Muscle layer of duodenum (tissue), 2 donors: Measurements from ENCODE around the gene ITFG1.
"Not testable (repeated sequence)": the region's sequence is repeated elsewhere in the genome, so short reads cannot be mapped to it uniquely, and the experiment has no call there.

Source experiments
- H3K27ac ChIP-seq: one replicate; pipeline ENCODE4 v1.7.0; 2013; ENCODE audit warnings: mild to moderate bottlenecking, low read length
- H3K27me3 ChIP-seq: one replicate; pipeline ENCODE4 v1.7.0; 2013; ENCODE audit warnings: low read depth, mild to moderate bottlenecking, control low read depth, low read length
- H3K36me3 ChIP-seq, 2 donors: one replicate each; pipeline ENCODE4 v1.7.0; 2013; ENCODE audit warnings: low read length in 2 of 2, control low read depth in 1 of 2, mild to moderate bottlenecking in 1 of 2; ENCODE audit not compliant: insufficient read depth in 2 of 2, control insufficient read depth in 1 of 2
- H3K4me1 ChIP-seq, 2 donors: one replicate each; pipeline ENCODE4 v1.7.0; 2013; ENCODE audit warnings: low read length in 2 of 2, mild to moderate bottlenecking in 2 of 2, control low read depth in 1 of 2, moderate library complexity in 1 of 2; ENCODE audit not compliant: insufficient read depth in 2 of 2, control insufficient read depth in 1 of 2
- H3K4me3 ChIP-seq, 2 donors: one replicate each; pipeline ENCODE4 v1.7.0; 2013; ENCODE audit warnings: low read length in 2 of 2, low read depth in 1 of 2, mild to moderate bottlenecking in 1 of 2
- H3K9me3 ChIP-seq, 2 donors: one replicate each; pipeline ENCODE4 v1.7.0; 2013; ENCODE audit warnings: low read length in 2 of 2, control low read depth in 1 of 2, mild to moderate bottlenecking in 1 of 2; ENCODE audit not compliant: control insufficient read depth in 1 of 2
- donor health status: healthy.

ITFG1 gene

GRCh38 chr16:47449788-47450187 lies 11.1 kb downstream of the ITFG1 start:
- H3K4me3 ChIP-seq: no peak overlapping the region
- H3K4me1 ChIP-seq: peaks cover 4 to 5% of the 10 kb centered on the region in 2 donors
- H3K27ac ChIP-seq: no peak overlapping the region
- H3K36me3 ChIP-seq: peaks cover 44 to 48% of the 10 kb centered on the region in 2 donors
- no peaks in the 10 kb centered on the region for H3K27me3 ChIP-seq
- H3K9me3 ChIP-seq: no peaks in the 10 kb centered on the region

- H3K36me3 ChIP-seq: peaks cover 43 to 44% of the 10 kb centered on the region in 2 donors
- no peak overlapping the region for H3K27ac ChIP-seq
- no peaks in the 10 kb centered on the region for H3K27me3 ChIP-seq
- H3K4me3 ChIP-seq: no peak overlapping the region
- H3K4me1 ChIP-seq: peaks cover 4 to 5% of the 10 kb centered on the region in 2 donors
- no peaks in the 10 kb centered on the region for H3K9me3 ChIP-seq
Measured at GRCh38 chr16:47448830-47449575, 11.9 kb downstream of the ITFG1 start.

- Histone ChIP-seq H3K27ac (no peak overlapping the region), H3K4me3 (no peak overlapping the region), H3K4me1 (peaks cover 4 to 5% of the 10 kb centered on the region in 2 donors), H3K36me3 (peaks cover 23 to 27% of the 10 kb centered on the region in 2 donors), H3K27me3 (no peaks in the 10 kb centered on the region), H3K9me3 (no peaks in the 10 kb centered on the region)
Measured at GRCh38 chr16:47446431-47446830, 14.4 kb downstream of the ITFG1 start.

GRCh38 chr16:47442884-47443283 lies 18.0 kb downstream of the ITFG1 start:
- not testable (repeated sequence) for H3K9me3 ChIP-seq

GRCh38 chr16:47440066-47440465 lies 20.8 kb downstream of the ITFG1 start:
- not testable (repeated sequence) for H3K4me1 ChIP-seq, H3K27ac ChIP-seq, H3K27me3 ChIP-seq, H3K36me3 ChIP-seq, H3K4me3 ChIP-seq, H3K9me3 ChIP-seq

More at GRCh38 chr16:47442884-47443283, 18.0 kb downstream of the ITFG1 start:
- H3K27ac ChIP-seq, H3K27me3 ChIP-seq, H3K4me3 ChIP-seq, H3K4me1 ChIP-seq: not testable (repeated sequence)
- H3K36me3 ChIP-seq: peaks cover 7 to 13% of the 10 kb centered on the region in 2 donors

- H3K4me3 ChIP-seq, H3K36me3 ChIP-seq, H3K27me3 ChIP-seq, H3K4me1 ChIP-seq, H3K9me3 ChIP-seq, H3K27ac ChIP-seq: not testable (repeated sequence)
Measured at GRCh38 chr16:47434274-47434673, 26.6 kb downstream of the ITFG1 start.

GRCh38 chr16:47431960-47432359 lies 28.9 kb downstream of the ITFG1 start:
- Histone ChIP-seq H3K4me3 (no peak overlapping the region), H3K36me3 (peaks cover 7 to 8% of the 10 kb centered on the region in 2 donors), H3K9me3 (no peaks in the 10 kb centered on the region), H3K4me1 (no peaks in the 10 kb centered on the region), H3K27ac (no peak overlapping the region), H3K27me3 (no peaks in the 10 kb centered on the region)

- Histone ChIP-seq H3K27ac (no peak overlapping the region), H3K4me1 (no peaks in the 10 kb centered on the region), H3K4me3 (no peak overlapping the region), H3K36me3 (peaks cover 7 to 19% of the 10 kb centered on the region in 2 donors), H3K9me3 (no peaks in the 10 kb centered on the region), H3K27me3 (no peaks in the 10 kb centered on the region)
Measured at GRCh38 chr16:47426806-47427205, 34.1 kb downstream of the ITFG1 start.

- no peak overlapping the region for H3K4me3 ChIP-seq
- H3K4me1 ChIP-seq: no peaks in the 10 kb centered on the region
- H3K9me3 ChIP-seq: no peaks in the 10 kb centered on the region
- peaks cover 7 to 23% of the 10 kb centered on the region in 2 donors for H3K36me3 ChIP-seq
- H3K27ac ChIP-seq: no peak overlapping the region
- H3K27me3 ChIP-seq: no peaks in the 10 kb centered on the region
Measured at GRCh38 chr16:47424846-47425245, 36.0 kb downstream of the ITFG1 start.

- H3K36me3 ChIP-seq: peaks cover 4 to 6% of the 10 kb centered on the region in 2 donors
- no peaks in the 10 kb centered on the region for H3K9me3 ChIP-seq
- no peaks in the 10 kb centered on the region for H3K4me1 ChIP-seq
- H3K27ac ChIP-seq: no peak overlapping the region
- H3K4me3 ChIP-seq: no peak overlapping the region
- H3K27me3 ChIP-seq: no peaks in the 10 kb centered on the region
Measured at GRCh38 chr16:47416869-47417268, 44.0 kb downstream of the ITFG1 start.

- H3K4me3 ChIP-seq: no peak overlapping the region
- no peaks in the 10 kb centered on the region for H3K4me1 ChIP-seq
- H3K27ac ChIP-seq: no peak overlapping the region
- H3K27me3 ChIP-seq: no peaks in the 10 kb centered on the region
- H3K9me3 ChIP-seq: no peaks in the 10 kb centered on the region
- H3K36me3 ChIP-seq: peaks cover 0 to 6% of the 10 kb centered on the region in 2 donors
Measured at GRCh38 chr16:47413041-47413440, 47.8 kb downstream of the ITFG1 start.

- H3K4me3 ChIP-seq: no peak overlapping the region
- H3K27ac ChIP-seq: no peak overlapping the region
- H3K36me3 ChIP-seq: no peaks in the 10 kb centered on the region
- H3K9me3 ChIP-seq: no peaks in the 10 kb centered on the region
- no peaks in the 10 kb centered on the region for H3K27me3 ChIP-seq
- H3K4me1 ChIP-seq: no peaks in the 10 kb centered on the region
Measured at GRCh38 chr16:47408491-47408890, 52.4 kb downstream of the ITFG1 start.
